AG09319 (cell line): ENCODE data around the gene RAB40C.

ENCODE experiments used
- DNase-seq: peaks from one replicate; pipeline ENCODE4 v3.0.0-alpha.2; 2010; ENCODE audit warnings: low read depth; ENCODE audit errors: extremely low read depth
- TF ChIP-seq, protein P1 (sequence below): IDR thresholded peaks from 2 replicates; pipeline ENCODE4 v1.5.1; 2011; ENCODE audit warnings: low read depth, mild to moderate bottlenecking, inconsistent platforms, low read length, moderate library complexity

RAB40C gene

DNA sequence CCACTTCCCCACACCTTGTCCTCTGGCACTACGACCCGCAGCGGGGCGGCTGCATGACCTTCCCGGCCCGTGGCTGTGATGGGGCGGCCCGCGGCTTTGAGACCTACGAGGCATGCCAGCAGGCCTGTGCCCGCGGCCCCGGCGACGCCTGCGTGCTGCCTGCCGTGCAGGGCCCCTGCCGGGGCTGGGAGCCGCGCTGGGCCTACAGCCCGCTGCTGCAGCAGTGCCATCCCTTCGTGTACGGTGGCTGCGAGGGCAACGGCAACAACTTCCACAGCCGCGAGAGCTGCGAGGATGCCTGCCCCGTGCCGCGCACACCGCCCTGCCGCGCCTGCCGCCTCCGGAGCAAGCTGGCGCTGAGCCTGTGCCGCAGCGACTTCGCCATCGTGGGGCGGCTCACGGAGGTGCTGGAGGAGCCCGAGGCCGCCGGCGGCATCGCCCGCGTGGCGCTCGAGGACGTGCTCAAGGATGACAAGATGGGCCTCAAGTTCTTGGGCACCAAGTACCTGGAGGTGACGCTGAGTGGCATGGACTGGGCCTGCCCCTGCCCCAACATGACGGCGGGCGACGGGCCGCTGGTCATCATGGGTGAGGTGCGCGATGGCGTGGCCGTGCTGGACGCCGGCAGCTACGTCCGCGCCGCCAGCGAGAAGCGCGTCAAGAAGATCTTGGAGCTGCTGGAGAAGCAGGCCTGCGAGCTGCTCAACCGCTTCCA is 43.6 kb downstream of the RAB40C start:
- TF ChIP-seq, protein P1, sequence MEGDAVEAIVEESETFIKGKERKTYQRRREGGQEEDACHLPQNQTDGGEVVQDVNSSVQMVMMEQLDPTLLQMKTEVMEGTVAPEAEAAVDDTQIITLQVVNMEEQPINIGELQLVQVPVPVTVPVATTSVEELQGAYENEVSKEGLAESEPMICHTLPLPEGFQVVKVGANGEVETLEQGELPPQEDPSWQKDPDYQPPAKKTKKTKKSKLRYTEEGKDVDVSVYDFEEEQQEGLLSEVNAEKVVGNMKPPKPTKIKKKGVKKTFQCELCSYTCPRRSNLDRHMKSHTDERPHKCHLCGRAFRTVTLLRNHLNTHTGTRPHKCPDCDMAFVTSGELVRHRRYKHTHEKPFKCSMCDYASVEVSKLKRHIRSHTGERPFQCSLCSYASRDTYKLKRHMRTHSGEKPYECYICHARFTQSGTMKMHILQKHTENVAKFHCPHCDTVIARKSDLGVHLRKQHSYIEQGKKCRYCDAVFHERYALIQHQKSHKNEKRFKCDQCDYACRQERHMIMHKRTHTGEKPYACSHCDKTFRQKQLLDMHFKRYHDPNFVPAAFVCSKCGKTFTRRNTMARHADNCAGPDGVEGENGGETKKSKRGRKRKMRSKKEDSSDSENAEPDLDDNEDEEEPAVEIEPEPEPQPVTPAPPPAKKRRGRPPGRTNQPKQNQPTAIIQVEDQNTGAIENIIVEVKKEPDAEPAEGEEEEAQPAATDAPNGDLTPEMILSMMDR: no peak
- DNase-seq: no peak

DNA sequence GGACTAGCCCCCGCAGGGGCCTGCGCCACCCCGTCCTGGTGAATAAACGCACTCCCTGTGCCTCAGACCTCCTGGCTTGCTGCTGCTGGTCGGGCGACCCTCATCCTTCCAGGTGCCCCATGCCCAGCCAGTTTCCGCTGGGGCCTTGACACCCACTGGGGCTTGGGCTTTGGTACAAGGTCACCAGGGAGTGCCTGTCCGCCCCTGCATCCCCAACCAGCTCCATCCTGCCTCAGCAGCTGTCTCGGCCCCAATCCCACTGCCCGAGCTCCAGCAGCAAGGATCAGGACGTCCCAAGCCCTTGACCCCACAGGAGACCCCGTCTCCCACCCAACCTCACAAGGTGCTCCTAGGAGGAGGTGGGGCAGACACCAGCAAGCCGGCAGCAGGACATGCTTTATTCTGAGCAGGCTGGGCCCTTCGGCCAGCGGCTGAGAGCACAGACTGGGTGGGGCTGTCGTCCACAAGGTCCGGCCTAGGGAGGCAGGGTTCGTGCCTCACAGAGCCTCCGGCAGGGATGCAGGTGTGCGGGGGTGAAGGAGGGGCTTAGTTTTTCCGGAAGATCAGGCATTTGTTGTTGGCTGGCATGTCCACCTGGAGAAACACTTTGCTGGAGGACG is 44.3 kb downstream of the RAB40C start:
- no peak for DNase-seq
- TF ChIP-seq, protein P1: no peak

DNA sequence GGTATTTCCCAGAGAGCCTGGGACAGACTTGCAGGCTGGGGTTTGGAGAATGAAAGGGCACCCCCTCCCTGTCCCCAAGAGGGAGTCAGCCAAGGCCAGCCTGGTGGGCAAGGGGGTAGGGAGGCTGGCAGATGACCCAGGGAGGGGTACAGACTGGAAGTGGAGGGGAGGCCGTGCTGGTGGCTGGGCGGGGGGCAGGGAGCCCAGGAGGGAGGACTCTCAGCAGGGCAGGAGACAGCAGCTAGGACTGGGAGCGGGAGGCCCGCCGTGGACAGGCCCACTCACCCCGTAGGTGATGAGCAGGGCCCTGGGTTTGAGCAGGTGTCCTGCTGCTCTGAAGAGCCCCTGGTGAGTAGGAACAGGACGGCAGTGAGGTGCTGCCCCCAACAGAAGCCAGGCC is 45.1 kb downstream of the RAB40C start:
- DNase-seq: no peak
- TF ChIP-seq, protein P1: no peak

DNA sequence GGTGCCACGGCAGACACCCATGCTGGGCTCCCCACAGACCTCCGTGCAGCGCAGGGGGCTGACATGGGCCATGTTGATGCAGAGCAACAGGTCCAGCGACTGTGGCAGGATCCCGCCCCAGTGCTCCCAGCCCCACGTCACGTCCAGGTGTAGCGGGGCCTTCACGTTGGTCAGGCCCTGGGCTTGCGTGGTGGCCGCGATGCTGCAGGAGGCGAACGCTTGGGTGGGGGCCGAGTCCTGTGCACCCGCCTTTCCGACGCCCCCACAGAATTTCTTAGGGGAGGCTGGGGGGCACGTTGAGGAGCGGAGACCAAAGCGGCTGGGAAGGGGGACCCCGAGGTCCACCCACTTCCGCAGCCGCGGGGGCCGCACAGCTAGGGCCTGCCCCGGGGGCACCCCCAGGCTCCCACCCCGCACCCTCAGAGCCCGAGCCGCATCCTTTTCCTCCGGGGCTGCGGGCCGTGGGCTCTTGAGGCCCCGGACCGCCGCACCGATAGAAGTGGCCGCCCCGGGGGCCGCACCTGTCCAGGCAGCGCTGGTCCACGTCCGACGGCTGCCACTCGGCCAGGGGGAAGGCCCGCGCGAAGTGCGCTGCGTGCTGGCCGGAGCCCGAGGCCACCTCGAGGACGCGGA is 45.8 kb downstream of the RAB40C start:
- no peak for DNase-seq
- TF ChIP-seq, protein P1: no peak

DNA sequence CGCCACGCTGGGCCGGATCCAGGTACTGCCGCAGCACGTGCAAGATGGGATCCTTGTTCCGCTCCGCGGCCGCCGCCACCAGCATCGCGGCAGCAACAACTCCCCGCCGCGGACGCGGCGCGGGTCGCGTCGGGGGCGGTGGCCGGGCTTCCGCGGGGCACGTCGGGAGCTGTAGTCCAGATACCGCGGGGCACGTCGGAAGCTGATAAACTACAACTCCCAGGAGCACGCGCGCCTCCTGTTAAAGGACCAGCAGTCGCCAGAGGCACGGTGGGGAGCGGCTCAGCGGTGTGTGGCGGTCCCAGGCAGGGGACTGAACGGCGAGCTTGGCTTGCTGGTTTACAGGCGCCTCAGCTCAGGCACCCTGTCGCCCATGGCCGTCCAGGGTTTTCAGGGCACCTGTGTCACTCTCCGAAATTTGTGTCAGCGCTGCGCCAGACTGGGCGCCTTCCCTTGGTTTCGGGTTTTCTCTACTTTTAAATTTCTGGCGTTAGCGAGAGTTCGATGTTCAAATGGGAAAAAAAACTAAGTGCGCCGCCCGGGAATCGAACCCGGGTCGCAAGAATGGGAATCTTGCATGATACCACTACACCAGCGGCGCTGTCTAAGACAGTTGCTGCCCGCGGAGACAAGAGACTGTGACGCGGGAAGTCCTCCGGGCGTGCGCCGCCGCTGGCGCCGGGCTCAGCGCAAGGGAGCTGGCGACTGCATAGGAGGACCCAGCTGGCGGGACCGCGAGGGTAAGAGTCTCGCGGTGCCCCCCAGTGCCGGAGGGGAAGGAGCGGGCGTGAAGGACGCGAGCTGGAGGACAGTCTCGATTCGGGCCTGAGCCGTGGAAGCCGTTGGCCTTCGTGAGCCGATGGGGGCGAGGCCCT is 46.6 kb downstream of the RAB40C start, which contains the start of gene METTL26:
METTL26 (minus strand) TSS at position 100 of the 875 bp plus-strand sequence; CDS start at position 85, 15 bp downstream.
- TF ChIP-seq, protein P1: no peak
- peak; percentile 78 for DNase-seq

DNA sequence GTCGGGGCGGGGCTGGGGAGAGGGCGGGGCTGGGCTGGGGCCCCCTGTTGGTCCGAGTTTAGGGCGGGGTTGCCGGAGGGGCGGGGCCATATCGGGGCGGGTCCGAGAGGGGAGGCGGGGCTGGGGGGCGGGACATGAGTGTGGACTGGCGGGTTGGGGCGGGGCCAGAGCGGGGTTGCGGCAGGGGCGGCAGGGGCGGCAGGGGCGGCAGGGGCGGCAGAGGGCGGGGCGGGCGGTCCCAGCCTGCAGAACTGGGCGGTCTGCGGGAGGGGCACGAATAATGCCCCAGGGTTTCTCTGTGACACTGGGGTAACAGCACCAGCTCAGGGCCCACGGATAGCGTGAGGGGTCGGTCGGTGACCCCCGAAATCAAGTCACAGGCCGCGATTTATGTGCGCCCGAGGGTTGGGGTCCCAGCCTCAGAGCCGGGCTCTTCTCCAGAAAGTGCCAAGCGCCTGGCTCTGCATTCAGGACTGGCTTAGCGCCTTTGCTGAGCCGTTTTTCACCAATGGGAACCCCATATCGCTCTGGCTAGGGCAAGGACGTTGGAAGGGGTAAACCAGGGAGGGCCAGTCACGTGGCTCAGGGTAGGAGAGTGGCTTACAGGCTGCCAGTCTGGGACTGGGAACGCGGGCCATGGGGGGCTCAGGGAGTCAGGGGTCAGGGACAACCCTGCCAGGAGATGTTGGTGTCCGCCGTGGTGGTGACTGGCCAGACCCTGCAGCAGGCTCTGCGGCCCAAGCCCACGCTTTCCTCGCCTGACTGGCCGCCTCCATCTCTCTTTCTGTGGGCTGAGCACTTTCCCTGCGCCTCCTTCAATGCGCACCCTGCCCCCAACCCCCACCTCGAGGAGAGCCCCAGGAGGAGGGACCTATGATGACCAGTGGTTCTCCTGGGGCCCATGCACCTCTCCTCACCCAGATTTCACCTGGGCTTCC is 47.5 kb downstream of the RAB40C start:
- TF ChIP-seq, protein P1: no peak
- peak; percentile 79 for DNase-seq
